Measurements from ENCODE around the gene CELF2.
A peak's percentile ranks its signal among the peaks of the same experiment; 100 is the strongest.

The CELF2 gene

DNA sequence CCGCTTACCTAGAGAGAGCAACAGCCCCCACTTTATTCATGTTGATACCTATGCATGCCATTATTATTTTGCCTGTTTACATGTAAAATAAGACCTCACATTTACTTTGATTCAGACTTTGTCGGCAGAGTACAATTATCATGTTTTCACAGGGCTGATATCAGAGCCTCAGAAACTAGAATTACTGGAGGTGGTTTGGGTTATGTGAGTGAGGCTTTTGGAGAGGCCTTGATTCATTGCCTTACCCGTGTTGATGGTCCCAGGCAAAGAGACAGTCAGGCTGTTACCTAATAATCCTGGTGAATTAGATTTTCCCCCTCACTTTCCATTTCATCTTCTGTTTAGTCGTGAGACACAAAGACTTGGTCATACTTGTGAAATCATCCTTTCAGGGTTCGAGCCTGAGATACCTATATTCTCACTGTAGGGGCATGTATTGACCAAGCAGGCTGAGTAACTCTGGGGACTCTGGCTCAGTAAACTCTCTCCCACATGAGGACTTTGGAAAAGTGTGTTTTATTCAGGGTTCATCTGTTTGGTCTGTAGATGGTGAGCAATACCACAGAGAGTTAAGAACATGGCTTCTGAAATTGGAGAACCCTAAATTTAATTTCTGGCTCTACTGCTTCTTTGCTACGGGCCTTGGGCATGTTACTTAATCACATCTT, 150.9 kb downstream of the CELF2 start:
- H3K36me3 ChIP-seq (ENCODE audit: insufficient read depth, low read length): peaks cover 58% of the 10 kb centered on the region
- ATAC-seq (ENCODE audit: insufficient read depth, low read depth) (no peak), DNase-seq (no peak)
- H3K79me2 ChIP-seq (ENCODE audit: insufficient read depth, low read length): peaks cover 99% of the 10 kb centered on the region
- H2AFZ ChIP-seq (ENCODE audit: low read depth, low read length): no peak overlapping the region
- H3K4me2 ChIP-seq (ENCODE audit: insufficient read depth, low read length): peak overlapping the region; percentile 77
- peak overlapping the region; percentile 92 for H3K9ac ChIP-seq (ENCODE audit: low read depth, low read length)
- no peak for TF ChIP-seq EZH2 (IDR thresholded peaks at IDR 0.05; ENCODE audit: borderline replicate concordance, low read depth, low read length, severe bottlenecking)
- TF ChIP-seq, protein P1, sequence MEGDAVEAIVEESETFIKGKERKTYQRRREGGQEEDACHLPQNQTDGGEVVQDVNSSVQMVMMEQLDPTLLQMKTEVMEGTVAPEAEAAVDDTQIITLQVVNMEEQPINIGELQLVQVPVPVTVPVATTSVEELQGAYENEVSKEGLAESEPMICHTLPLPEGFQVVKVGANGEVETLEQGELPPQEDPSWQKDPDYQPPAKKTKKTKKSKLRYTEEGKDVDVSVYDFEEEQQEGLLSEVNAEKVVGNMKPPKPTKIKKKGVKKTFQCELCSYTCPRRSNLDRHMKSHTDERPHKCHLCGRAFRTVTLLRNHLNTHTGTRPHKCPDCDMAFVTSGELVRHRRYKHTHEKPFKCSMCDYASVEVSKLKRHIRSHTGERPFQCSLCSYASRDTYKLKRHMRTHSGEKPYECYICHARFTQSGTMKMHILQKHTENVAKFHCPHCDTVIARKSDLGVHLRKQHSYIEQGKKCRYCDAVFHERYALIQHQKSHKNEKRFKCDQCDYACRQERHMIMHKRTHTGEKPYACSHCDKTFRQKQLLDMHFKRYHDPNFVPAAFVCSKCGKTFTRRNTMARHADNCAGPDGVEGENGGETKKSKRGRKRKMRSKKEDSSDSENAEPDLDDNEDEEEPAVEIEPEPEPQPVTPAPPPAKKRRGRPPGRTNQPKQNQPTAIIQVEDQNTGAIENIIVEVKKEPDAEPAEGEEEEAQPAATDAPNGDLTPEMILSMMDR (IDR thresholded peaks at IDR 0.05; ENCODE audit: borderline replicate concordance, extremely low read depth, low read length, poor library complexity, severe bottlenecking): no peak
- peak overlapping the region in 1 of 2 experiments; percentile 70; a peak in 2 of 4 replicates for H3K4me3 ChIP-seq (ENCODE audit: low read depth in 1 of 2, low read length in 2 of 2)
- H3K9me3 ChIP-seq (ENCODE audit: insufficient read depth, low read length, severe bottlenecking): no peaks in the 10 kb centered on the region
- H3K4me1 ChIP-seq (ENCODE audit: insufficient read depth, low read length): peaks cover 84% of the 10 kb centered on the region
- peaks cover 4% of the 10 kb centered on the region; the same call in 1 of the 2 replicates for H4K20me1 ChIP-seq (ENCODE audit: insufficient read depth, low read length)
- no peaks in the 10 kb centered on the region for H3K27me3 ChIP-seq (ENCODE audit: insufficient read depth, low read length, poor library complexity)
- H3K27ac ChIP-seq (ENCODE audit: low read length): peak overlapping the region; percentile 97

GRCh38 chr10:11169976-11170375, 152.3 kb downstream of the CELF2 start:
- peaks cover 87% of the 10 kb centered on the region for H3K4me1 ChIP-seq (ENCODE audit: insufficient read depth, low read length)
- H3K9ac ChIP-seq (ENCODE audit: low read depth, low read length): peak overlapping the region; percentile 8; the same call in 1 of the 2 replicates
- peak overlapping the region; percentile 77 for H3K4me2 ChIP-seq (ENCODE audit: insufficient read depth, low read length)
- ATAC-seq (ENCODE audit: insufficient read depth, low read depth): no peak
- peak overlapping the region in 1 of 2 experiments; percentile 70; a peak in 2 of 4 replicates for H3K4me3 ChIP-seq (ENCODE audit: low read depth in 1 of 2, low read length in 2 of 2)
- no peaks in the 10 kb centered on the region for H3K9me3 ChIP-seq (ENCODE audit: insufficient read depth, low read length, severe bottlenecking)
- peaks cover 67% of the 10 kb centered on the region for H3K36me3 ChIP-seq (ENCODE audit: insufficient read depth, low read length)
- no peak for TF ChIP-seq EZH2 (IDR thresholded peaks at IDR 0.05; ENCODE audit: borderline replicate concordance, low read depth, low read length, severe bottlenecking)
- TF ChIP-seq, protein P1 (IDR thresholded peaks at IDR 0.05; ENCODE audit: borderline replicate concordance, extremely low read depth, low read length, poor library complexity, severe bottlenecking): no peak
- H2AFZ ChIP-seq (ENCODE audit: low read depth, low read length): no peak overlapping the region
- H3K27ac ChIP-seq (ENCODE audit: low read length): peak overlapping the region; percentile 97
- H3K79me2 ChIP-seq (ENCODE audit: insufficient read depth, low read length): peaks cover 100% of the 10 kb centered on the region
- no peaks in the 10 kb centered on the region for H3K27me3 ChIP-seq (ENCODE audit: insufficient read depth, low read length, poor library complexity)
- DNase-seq: no peak
- H4K20me1 ChIP-seq (ENCODE audit: insufficient read depth, low read length): peaks cover 4% of the 10 kb centered on the region; the same call in 1 of the 2 replicates

DNA sequence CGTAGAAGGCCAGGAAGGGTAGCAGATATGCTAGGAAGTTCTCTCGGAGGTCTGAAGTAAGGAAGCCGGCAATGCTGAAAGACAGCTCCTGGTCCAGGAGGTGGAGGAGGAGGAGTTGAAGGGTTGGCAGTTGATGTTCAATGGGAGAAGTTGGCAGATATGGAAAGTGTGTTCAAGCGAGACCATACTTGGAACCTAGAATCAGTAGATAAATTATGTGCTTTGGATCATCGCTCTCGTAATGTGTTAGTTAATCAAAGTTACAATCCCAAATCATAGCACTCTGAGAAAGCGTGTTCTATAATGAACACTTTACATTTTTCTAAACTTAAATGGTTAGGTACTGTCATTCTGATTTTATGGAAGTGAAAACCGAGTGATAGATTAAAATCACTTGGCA, 152.9 kb downstream of the CELF2 start:
- H4K20me1 ChIP-seq (ENCODE audit: insufficient read depth, low read length): peaks cover 4% of the 10 kb centered on the region; the same call in 1 of the 2 replicates
- peaks cover 100% of the 10 kb centered on the region for H3K79me2 ChIP-seq (ENCODE audit: insufficient read depth, low read length)
- peak overlapping the region; percentile 77 for H3K4me2 ChIP-seq (ENCODE audit: insufficient read depth, low read length)
- TF ChIP-seq, protein P1 (IDR thresholded peaks at IDR 0.05; ENCODE audit: borderline replicate concordance, extremely low read depth, low read length, poor library complexity, severe bottlenecking): no peak
- no peak for TF ChIP-seq EZH2 (IDR thresholded peaks at IDR 0.05; ENCODE audit: borderline replicate concordance, low read depth, low read length, severe bottlenecking)
- H3K4me3 ChIP-seq (ENCODE audit: low read depth in 1 of 2, low read length in 2 of 2): peak overlapping the region in 1 of 2 experiments; percentile 38; a peak in 1 of 4 replicates
- peak overlapping the region; percentile 97 for H3K27ac ChIP-seq (ENCODE audit: low read length)
- H3K9me3 ChIP-seq (ENCODE audit: insufficient read depth, low read length, severe bottlenecking): no peaks in the 10 kb centered on the region
- no peak overlapping the region for H2AFZ ChIP-seq (ENCODE audit: low read depth, low read length)
- no peak for DNase-seq
- peaks cover 93% of the 10 kb centered on the region for H3K4me1 ChIP-seq (ENCODE audit: insufficient read depth, low read length)
- peaks cover 70% of the 10 kb centered on the region for H3K36me3 ChIP-seq (ENCODE audit: insufficient read depth, low read length)
- H3K27me3 ChIP-seq (ENCODE audit: insufficient read depth, low read length, poor library complexity): no peaks in the 10 kb centered on the region
- peak overlapping the region; percentile 8; the same call in 1 of the 2 replicates for H3K9ac ChIP-seq (ENCODE audit: low read depth, low read length)
- no peak for ATAC-seq (ENCODE audit: insufficient read depth, low read depth)

All from DND-41 (cell line).